HUES6 (cell line): ENCODE results near the gene MTR.

Source experiments
- H3K27ac ChIP-seq: 2 replicates; pipeline ENCODE4 v1.7.0; 2013; ENCODE audit warnings: low read depth, mild to moderate bottlenecking, low read length, inconsistent platforms
- H3K27me3 ChIP-seq: 2 replicates; pipeline ENCODE4 v1.6.1; 2013; ENCODE audit warnings: low read length; ENCODE audit not compliant: control insufficient read depth, insufficient read depth
- H3K36me3 ChIP-seq: 2 replicates; pipeline ENCODE4 v1.6.1; 2013; ENCODE audit warnings: low read length; ENCODE audit not compliant: control insufficient read depth, insufficient read depth
- H3K4me1 ChIP-seq: 2 replicates; pipeline ENCODE4 v1.6.1; 2013; ENCODE audit warnings: low read length; ENCODE audit not compliant: control insufficient read depth, insufficient read depth
- H3K4me3 ChIP-seq: 2 replicates; pipeline ENCODE4 v1.5.1; 2013; ENCODE audit warnings: low read depth, low read length
- H3K9ac ChIP-seq: one replicate; pipeline ENCODE4 v1.6.1; 2013; ENCODE audit warnings: mild to moderate bottlenecking, low read length
- H3K9me3 ChIP-seq: 2 replicates; pipeline ENCODE4 v1.6.1; 2013; ENCODE audit warnings: low read depth, low read length; ENCODE audit not compliant: control insufficient read depth, insufficient read depth

Gene MTR

DNA sequence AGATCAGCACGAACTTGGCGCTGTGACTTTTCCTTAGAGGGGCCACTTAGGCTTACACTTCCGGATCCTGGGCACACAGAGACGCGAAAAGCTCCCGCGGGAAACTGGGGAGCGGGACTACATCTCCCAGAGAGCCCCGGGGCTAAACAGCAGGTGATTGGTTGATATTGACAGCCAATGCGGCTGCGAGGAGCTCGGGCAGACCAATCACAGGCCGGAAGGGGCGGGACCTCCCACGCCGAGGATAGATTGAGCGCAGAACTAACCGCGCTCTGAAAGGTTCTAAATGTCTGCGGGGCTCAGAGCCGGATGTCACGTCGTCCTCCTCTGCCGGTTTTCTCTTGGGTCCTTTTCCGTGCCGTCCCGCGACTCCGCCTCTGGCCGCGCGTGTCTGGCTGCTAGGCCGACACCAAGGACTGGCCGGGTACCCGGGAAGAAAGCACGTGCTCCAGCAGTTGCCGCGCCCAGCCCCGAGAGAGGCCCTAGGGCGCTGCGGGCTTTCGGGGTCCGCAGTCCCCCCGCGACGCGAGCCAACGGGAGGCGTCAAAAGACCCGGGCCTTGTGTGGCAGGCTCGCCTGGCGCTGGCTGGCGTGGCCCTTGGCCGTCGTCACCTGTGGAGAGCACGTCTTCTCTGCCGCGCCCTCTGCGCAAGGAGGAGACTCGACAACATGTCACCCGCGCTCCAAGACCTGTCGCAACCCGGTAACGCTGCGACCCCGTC, at the start of gene MTR:
Gene MTR (plus strand): TSS at position 258 of the 722 bp plus-strand sequence. CDS start 412 bp downstream, at position 670.
- Histone ChIP-seq H3K36me3 (no peaks in the 10 kb centered on the region), H3K27me3 (peaks cover 4% of the 10 kb centered on the region), H3K4me3 (peak within 1 kb of the TSS; percentile 95), H3K4me1 (no peaks in the 10 kb centered on the region), H3K9ac (peak within 1 kb of the TSS; percentile 85), H3K27ac (peak within 1 kb of the TSS; percentile 39; the same call in 1 of the 2 replicates), H3K9me3 (no peaks in the 10 kb centered on the region)

- H3K9me3 ChIP-seq, result no peaks in the 10 kb centered on the region
Observed at GRCh38 chr1:236746785-236747184, 48.3 kb upstream of the MTR start.

DNA sequence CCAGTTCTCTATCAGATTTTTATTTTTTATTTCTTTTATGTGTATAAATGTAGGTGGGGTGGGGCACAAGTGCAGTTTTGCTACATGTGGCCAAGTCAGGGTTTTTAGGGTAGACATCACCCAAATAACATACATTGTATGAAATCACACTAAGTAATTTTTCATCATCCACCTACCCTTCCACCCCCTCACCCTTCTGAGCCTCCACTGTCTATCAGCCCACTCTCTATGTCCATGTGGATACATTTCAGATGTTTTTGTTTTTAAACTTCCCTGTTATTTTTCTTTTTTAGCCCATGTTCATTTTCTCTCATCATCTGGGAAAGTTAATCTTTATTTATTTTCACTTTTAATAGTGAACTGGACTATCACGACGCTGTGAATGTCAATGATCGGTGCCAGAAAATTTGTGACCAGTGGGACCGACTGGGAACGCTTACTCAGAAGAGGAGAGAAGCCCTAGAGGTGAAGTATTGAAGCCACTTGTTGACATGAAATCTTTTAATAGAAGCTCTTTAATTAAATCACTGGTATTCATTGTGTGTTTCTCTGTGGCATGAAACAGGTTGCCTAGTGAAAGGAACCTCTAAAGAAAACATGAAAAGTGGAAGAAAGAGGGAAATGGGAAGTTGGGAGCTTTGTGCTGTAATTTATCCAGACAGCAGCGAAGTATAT, 47.6 kb upstream of the MTR start:
- H3K27ac ChIP-seq, result no peak overlapping the region
- no peaks in the 10 kb centered on the region for H3K36me3 ChIP-seq
- H3K4me3 ChIP-seq, result no peak overlapping the region
- H3K9me3 ChIP-seq, result no peaks in the 10 kb centered on the region
- H3K4me1 ChIP-seq, result no peaks in the 10 kb centered on the region
- no peak overlapping the region for H3K9ac ChIP-seq
- no peaks in the 10 kb centered on the region for H3K27me3 ChIP-seq

More at GRCh38 chr1:236746785-236747184, 48.3 kb upstream of the MTR start:
- H3K27ac ChIP-seq, result no peak overlapping the region
- H3K4me1 ChIP-seq, result peaks cover 4% of the 10 kb centered on the region
- no peak overlapping the region for H3K9ac ChIP-seq
- no peaks in the 10 kb centered on the region for H3K27me3 ChIP-seq
- H3K4me3 ChIP-seq, result no peak overlapping the region
- H3K36me3 ChIP-seq, result no peaks in the 10 kb centered on the region

- no peaks in the 10 kb centered on the region for H3K9me3 ChIP-seq
- H3K27ac ChIP-seq, result no peak overlapping the region
- no peak overlapping the region for H3K9ac ChIP-seq
- H3K36me3 ChIP-seq, result no peaks in the 10 kb centered on the region
- no peak overlapping the region for H3K4me3 ChIP-seq
- H3K4me1 ChIP-seq, result no peaks in the 10 kb centered on the region
- no peaks in the 10 kb centered on the region for H3K27me3 ChIP-seq
Observed at GRCh38 chr1:236748268-236748870, 46.7 kb upstream of the MTR start.

DNA sequence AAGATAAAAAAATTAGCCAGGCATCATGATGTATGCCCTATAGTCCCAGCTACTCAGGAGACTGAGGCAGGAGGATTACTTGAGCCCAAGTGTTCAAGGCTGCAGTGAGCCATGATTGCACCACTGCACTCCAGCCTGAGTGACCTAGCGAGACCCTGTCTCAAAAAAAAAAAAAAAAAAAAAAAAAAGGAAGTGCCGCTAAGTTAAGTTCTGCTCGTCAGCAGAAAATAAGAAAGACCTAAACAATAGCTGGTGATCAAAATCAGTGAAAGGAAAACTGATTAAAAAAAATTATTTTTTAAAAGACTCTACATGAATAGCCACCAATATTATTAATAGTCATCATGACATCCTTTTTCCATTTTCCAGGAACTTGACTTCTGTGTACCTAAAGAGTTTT, 44.2 kb upstream of the MTR start:
- Histone ChIP-seq H3K9ac (no peak overlapping the region), H3K36me3 (no peaks in the 10 kb centered on the region), H3K4me1 (no peaks in the 10 kb centered on the region), H3K27ac (no peak overlapping the region), H3K27me3 (no peaks in the 10 kb centered on the region), H3K4me3 (no peak overlapping the region), H3K9me3 (no peaks in the 10 kb centered on the region)

DNA sequence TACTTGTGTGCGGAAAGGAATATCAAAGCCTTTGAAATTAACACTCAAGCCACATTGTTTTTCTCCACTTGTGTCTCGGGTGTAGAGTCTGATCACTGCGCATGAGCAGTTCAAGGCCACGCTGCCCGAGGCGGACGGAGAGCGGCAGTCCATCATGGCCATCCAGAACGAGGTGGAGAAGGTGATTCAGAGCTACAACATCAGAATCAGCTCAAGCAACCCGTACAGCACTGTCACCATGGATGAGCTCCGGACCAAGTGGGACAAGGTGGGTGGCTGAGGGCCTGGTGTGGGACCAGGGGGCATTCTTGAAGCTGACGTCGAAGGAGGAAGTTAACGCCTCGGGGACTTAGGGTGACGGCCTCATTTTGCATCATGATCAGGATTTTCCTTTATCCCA, 43.7 kb upstream of the MTR start:
- Histone ChIP-seq H3K9ac (no peak overlapping the region), H3K36me3 (no peaks in the 10 kb centered on the region), H3K27me3 (no peaks in the 10 kb centered on the region)

GRCh38 chr1:236751935-236752334, 43.2 kb upstream of the MTR start:
- Histone ChIP-seq H3K27me3 (no peaks in the 10 kb centered on the region), H3K36me3 (no peaks in the 10 kb centered on the region), H3K9me3 (no peaks in the 10 kb centered on the region)

More for the DNA sequence above, 43.7 kb upstream of the MTR start:
- Histone ChIP-seq H3K4me1 (no peaks in the 10 kb centered on the region), H3K9me3 (no peaks in the 10 kb centered on the region), H3K4me3 (no peak overlapping the region), H3K27ac (no peak overlapping the region)

GRCh38 chr1:236753516-236753915, 41.6 kb upstream of the MTR start:
- Histone ChIP-seq H3K4me1 (no peaks in the 10 kb centered on the region), H3K9me3 (no peaks in the 10 kb centered on the region), H3K36me3 (no peaks in the 10 kb centered on the region), H3K27me3 (no peaks in the 10 kb centered on the region), H3K9ac (no peak overlapping the region), H3K4me3 (no peak overlapping the region), H3K27ac (no peak overlapping the region)

More at GRCh38 chr1:236751935-236752334, 43.2 kb upstream of the MTR start:
- Histone ChIP-seq H3K27ac (no peak overlapping the region), H3K4me3 (no peak overlapping the region), H3K4me1 (no peaks in the 10 kb centered on the region), H3K9ac (no peak overlapping the region)

GRCh38 chr1:236753964-236754363, 41.1 kb upstream of the MTR start:
- Histone ChIP-seq H3K36me3 (no peaks in the 10 kb centered on the region), H3K27ac (no peak overlapping the region), H3K4me1 (no peaks in the 10 kb centered on the region), H3K9me3 (no peaks in the 10 kb centered on the region), H3K4me3 (no peak overlapping the region), H3K9ac (no peak overlapping the region), H3K27me3 (no peaks in the 10 kb centered on the region)

- Histone ChIP-seq H3K4me3 (no peak overlapping the region), H3K9ac (no peak overlapping the region), H3K4me1 (no peaks in the 10 kb centered on the region), H3K9me3 (no peaks in the 10 kb centered on the region), H3K36me3 (no peaks in the 10 kb centered on the region), H3K27ac (no peak overlapping the region), H3K27me3 (no peaks in the 10 kb centered on the region)
Observed at GRCh38 chr1:236754525-236755210, 40.4 kb upstream of the MTR start.
